Erythroblast (primary cell): ENCODE results near the gene UBE2G1.

Experiments used
- GATA1 ChIP-seq: IDR thresholded peaks from 2 replicates; pipeline ENCODE4 v1.6.1; 2011; ENCODE audit warnings: low read depth, mild to moderate bottlenecking, control low read depth, low read length, moderate library complexity
- POLR2A ChIP-seq: IDR thresholded peaks from 2 replicates; pipeline ENCODE4 v1.6.1; 2011; ENCODE audit warnings: mild to moderate bottlenecking, low read length

- TF ChIP-seq POLR2A, result no peak
- TF ChIP-seq GATA1, result no peak
Measured at GRCh38 chr17:4293572-4293971, 72.9 kb downstream of the UBE2G1 start.
